Measurements from ENCODE around the gene KAZN.

The KAZN gene

GRCh38 chr1:15115542-15116330, 517.3 kb downstream of the KAZN start:
- H3K36me3 Mint-ChIP-seq, result no peaks in the 10 kb centered on the region

DNA sequence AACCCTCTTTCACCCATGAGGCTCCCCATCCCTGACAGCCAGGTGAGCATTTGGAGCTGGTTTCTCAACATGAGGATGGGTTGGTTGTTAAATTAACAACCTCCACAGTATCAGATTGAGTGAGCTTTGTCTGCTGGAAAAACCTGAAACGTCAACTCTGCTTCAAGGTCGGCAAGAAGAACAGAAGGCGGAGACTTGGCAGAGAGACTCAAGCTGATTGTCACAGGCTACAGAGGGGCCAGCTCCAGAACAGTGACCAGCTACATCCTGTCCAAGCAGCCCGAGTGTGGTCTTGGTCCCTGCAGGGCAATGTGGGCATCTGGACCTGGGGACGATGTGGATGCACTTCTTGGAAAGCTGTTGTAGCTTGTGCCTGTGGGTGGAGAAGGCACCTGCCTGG, 518.5 kb downstream of the KAZN start:
- no peak for DNase-seq (ENCODE audit: low spot score in 2 of 2)
- ATAC-seq, result no peak
- Mint-ChIP-seq H3K4me1 (peaks cover 4% of the 10 kb centered on the region), H3K9me3 (no peaks in the 10 kb centered on the region), H3K27ac (no peak overlapping the region), H3K4me3 (no peak overlapping the region), H3K36me3 (no peaks in the 10 kb centered on the region)

More at GRCh38 chr1:15115542-15116330, 517.3 kb downstream of the KAZN start:
- ATAC-seq, result no peak
- peaks cover 7% of the 10 kb centered on the region for H3K4me1 Mint-ChIP-seq
- no peak for DNase-seq (ENCODE audit: low spot score in 2 of 2)
- H3K4me3 Mint-ChIP-seq, result no peak overlapping the region
- no peak overlapping the region for H3K27ac Mint-ChIP-seq
- H3K9me3 Mint-ChIP-seq, result no peaks in the 10 kb centered on the region

DNA sequence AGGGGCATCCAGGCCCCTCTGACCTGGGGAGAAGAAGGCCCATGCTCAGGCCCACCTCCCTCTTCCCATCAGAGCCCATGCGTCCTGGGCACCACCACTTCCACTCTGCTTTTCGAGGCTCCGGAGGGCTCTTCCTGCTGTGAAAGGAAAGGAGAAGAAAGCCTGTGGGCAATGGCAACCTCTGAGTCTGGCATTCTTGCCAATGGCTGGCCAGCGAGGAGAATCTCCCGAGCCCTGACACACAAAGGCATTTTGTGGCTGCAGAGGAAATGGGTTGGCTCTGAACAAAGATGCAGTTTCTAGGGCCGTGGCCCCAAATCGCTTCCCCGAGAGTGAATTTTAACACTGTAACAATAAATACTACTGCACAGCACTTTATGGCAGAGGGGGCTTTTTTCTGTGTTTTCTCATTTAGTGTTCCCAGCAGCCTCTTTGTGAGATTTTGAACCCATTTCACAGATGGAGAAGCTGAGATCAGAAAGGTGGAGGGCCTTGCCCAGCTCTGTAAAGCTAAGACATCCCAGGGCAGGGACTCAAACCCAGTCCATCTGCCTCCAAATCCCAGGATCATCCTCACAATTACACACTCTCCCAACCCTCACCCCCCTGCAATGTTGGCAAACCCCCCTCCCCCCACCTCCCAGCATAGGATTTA, 519.3 kb downstream of the KAZN start:
- DNase-seq (ENCODE audit: low spot score in 2 of 2), result no peak
- no peak overlapping the region for H3K4me3 Mint-ChIP-seq
- no peaks in the 10 kb centered on the region for H3K4me1 Mint-ChIP-seq
- H3K36me3 Mint-ChIP-seq, result no peaks in the 10 kb centered on the region
- no peak for ATAC-seq
- H3K9me3 Mint-ChIP-seq, result no peaks in the 10 kb centered on the region
- H3K27ac Mint-ChIP-seq, result no peak overlapping the region

GRCh38 chr1:15118579-15118978, 520.1 kb downstream of the KAZN start:
- H3K4me3 Mint-ChIP-seq, result no peak overlapping the region
- no peak overlapping the region for H3K27ac Mint-ChIP-seq
- H3K9me3 Mint-ChIP-seq, result no peaks in the 10 kb centered on the region

GRCh38 chr1:15120251-15120945, 521.9 kb downstream of the KAZN start:
- H3K4me3 Mint-ChIP-seq, result no peak overlapping the region
- H3K9me3 Mint-ChIP-seq, result no peaks in the 10 kb centered on the region
- no peaks in the 10 kb centered on the region for H3K4me1 Mint-ChIP-seq
- no peaks in the 10 kb centered on the region for H3K36me3 Mint-ChIP-seq
- ATAC-seq, result no peak
- DNase-seq (ENCODE audit: low spot score in 2 of 2), result no peak
- H3K27ac Mint-ChIP-seq, result no peak overlapping the region

More at GRCh38 chr1:15118579-15118978, 520.1 kb downstream of the KAZN start:
- ATAC-seq, result no peak
- no peak for DNase-seq (ENCODE audit: low spot score in 2 of 2)
- H3K4me1 Mint-ChIP-seq, result no peaks in the 10 kb centered on the region
- no peaks in the 10 kb centered on the region for H3K36me3 Mint-ChIP-seq

DNA sequence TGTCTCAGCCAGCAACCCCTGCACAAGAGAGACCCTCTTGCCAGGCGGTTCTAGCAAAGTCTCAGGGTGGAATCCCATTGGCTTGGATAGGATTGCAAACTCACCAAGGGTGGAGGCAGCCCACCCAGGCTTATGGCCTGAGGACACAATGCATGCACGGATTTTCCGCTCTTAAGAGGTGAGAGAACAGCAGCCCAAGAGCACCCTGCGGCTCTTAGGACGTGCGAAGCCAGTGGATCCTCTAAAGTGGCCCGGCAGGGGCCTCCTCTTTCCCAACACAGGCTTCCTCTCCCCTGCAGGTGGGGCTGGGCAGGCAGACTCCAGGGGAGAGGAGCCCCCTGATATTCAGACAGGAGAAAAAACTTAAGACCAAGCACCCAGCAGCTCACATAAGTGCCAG, 523.8 kb downstream of the KAZN start:
- no peak for DNase-seq (ENCODE audit: low spot score in 2 of 2)
- H3K36me3 Mint-ChIP-seq, result no peaks in the 10 kb centered on the region
- H3K4me1 Mint-ChIP-seq, result no peaks in the 10 kb centered on the region
- H3K27ac Mint-ChIP-seq, result no peak overlapping the region
- H3K9me3 Mint-ChIP-seq, result no peaks in the 10 kb centered on the region
- no peak for ATAC-seq
- H3K4me3 Mint-ChIP-seq, result no peak overlapping the region

DNA sequence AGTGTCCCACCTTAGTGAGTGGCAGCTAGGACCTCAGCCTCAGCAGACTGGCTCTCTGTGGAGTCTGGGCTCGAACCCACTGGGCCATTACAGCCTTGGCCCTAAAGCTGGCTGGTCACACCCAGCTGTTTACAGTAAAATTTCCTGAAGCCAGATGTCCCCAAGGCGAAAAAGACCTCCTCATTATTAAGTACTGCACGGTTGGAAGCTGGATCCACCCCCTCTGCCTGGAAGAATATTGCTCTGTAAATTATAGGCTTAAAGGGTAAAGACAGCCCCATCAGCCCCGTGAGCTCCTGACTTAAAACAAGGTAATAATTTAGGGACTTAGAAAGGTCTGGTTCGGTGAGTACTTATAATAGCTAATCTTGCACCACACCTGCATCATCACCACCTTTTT, 524.8 kb downstream of the KAZN start:
- no peak for DNase-seq (ENCODE audit: low spot score in 2 of 2)
- H3K4me1 Mint-ChIP-seq, result no peaks in the 10 kb centered on the region
- no peak overlapping the region for H3K4me3 Mint-ChIP-seq
- no peaks in the 10 kb centered on the region for H3K36me3 Mint-ChIP-seq
- H3K9me3 Mint-ChIP-seq, result no peaks in the 10 kb centered on the region
- ATAC-seq, result no peak
- H3K27ac Mint-ChIP-seq, result no peak overlapping the region

DNA sequence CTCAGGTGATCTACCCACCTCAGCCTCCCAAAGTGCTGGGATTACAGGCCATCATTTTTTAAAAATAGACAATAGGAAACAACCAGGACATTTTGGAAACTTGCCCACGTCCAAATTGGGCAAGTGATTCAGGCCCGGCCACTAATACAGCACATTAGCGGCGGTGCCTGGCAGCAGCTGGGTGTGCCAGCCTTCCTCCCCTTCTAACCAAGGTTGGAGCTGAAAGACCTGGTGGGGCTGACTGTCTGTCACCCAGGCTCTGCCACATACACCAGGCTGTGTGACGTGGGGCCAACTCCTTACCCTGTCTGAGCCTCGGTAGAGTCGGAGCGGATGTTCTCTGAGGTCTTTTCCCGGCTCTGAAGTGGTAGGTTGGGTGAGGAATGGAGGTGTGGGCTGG, 525.4 kb downstream of the KAZN start:
- Mint-ChIP-seq H3K27ac (no peak overlapping the region), H3K9me3 (no peaks in the 10 kb centered on the region), H3K4me3 (no peak overlapping the region), H3K4me1 (no peaks in the 10 kb centered on the region), H3K36me3 (no peaks in the 10 kb centered on the region)
- DNase-seq (ENCODE audit: low spot score in 2 of 2) (no peak), ATAC-seq (no peak)

GRCh38 chr1:15124362-15125100, 526.0 kb downstream of the KAZN start:
- Mint-ChIP-seq H3K9me3 (no peaks in the 10 kb centered on the region), H3K4me1 (no peaks in the 10 kb centered on the region), H3K27ac (no peak overlapping the region), H3K36me3 (no peaks in the 10 kb centered on the region), H3K4me3 (no peak overlapping the region)
- no peak for ATAC-seq
- DNase-seq (ENCODE audit: low spot score in 2 of 2), result no peak

GRCh38 chr1:15125101-15125745, 526.7 kb downstream of the KAZN start:
- Mint-ChIP-seq H3K9me3 (no peaks in the 10 kb centered on the region), H3K4me1 (no peaks in the 10 kb centered on the region), H3K36me3 (no peaks in the 10 kb centered on the region), H3K27ac (no peak overlapping the region), H3K4me3 (no peak overlapping the region)
- ATAC-seq (no peak), DNase-seq (ENCODE audit: low spot score in 2 of 2) (no peak)

- no peak overlapping the region for H3K4me3 Mint-ChIP-seq
- no peak for DNase-seq (ENCODE audit: low spot score in 2 of 2)
- H3K36me3 Mint-ChIP-seq, result no peaks in the 10 kb centered on the region
- ATAC-seq, result no peak
- no peaks in the 10 kb centered on the region for H3K9me3 Mint-ChIP-seq
- H3K4me1 Mint-ChIP-seq, result no peaks in the 10 kb centered on the region
- H3K27ac Mint-ChIP-seq, result peak overlapping the region; percentile 10
These were observed 529.6 kb downstream of the KAZN start for GRCh38 chr1:15128077-15128476.

DNA sequence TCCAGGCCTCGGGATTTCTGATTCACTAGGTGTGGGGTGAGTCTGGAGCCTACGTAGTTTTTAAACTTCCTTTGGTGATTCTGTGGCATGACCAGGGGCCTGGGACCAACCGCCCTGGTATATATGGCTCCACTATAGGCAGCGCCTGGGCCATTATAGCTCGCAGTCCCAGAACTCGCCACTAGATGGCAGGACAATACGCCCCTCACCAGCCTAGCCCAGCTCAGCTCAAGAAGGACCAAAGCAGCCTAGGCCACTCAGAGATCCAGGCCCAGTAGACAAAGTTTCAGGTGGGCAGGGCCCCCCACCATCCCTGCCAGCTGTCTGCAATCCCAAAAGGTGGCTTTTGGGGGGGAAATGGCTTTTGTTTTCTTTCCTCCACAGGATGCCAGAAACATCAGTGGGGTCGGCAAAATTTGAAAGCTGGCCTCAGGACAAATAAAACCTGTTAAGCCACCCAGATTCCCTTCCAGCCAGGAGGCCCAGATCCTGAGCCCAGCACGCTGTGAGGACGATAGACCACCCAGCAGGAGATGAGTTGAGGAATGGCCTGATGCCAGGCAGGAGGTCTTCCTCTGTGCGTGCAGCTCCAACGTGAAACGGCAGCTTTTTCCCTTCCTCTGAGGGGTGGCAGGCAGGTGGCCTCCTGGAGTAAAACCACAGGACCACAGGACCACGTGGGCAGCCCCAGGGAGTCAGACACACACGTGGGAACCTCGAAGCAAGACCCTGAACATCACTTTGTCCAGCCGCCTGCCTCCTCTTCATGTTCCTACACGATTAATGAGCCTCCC, 530.2 kb downstream of the KAZN start:
- no peaks in the 10 kb centered on the region for H3K4me1 Mint-ChIP-seq
- peak; percentile 76 to 88 for DNase-seq (ENCODE audit: low spot score in 2 of 2)
- H3K4me3 Mint-ChIP-seq, result no peak overlapping the region
- H3K9me3 Mint-ChIP-seq, result no peaks in the 10 kb centered on the region
- no peak overlapping the region for H3K27ac Mint-ChIP-seq
- H3K36me3 Mint-ChIP-seq, result no peaks in the 10 kb centered on the region
- peak; percentile 93 for ATAC-seq

DNA sequence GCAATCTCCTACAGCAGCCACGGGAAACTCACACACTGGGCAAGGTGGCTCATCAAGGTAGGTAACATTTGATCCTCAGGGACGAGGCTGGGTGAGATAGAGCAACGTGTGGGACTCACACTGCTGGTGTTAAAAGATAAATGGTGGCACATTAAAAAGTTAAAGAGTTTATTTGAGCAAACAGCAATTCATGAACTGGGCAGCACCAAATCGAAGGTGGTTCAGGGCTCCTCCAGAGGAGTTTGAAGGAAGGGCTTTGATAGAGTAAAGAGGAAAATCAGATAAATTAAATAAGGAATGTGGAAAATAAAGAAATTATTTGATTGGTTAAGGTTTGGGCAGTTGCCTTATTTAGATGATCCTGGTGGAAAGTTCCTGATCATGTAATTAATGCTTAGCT, 531.5 kb downstream of the KAZN start:
- H3K27ac Mint-ChIP-seq, result no peak overlapping the region
- H3K4me1 Mint-ChIP-seq, result no peaks in the 10 kb centered on the region
- DNase-seq (ENCODE audit: low spot score in 2 of 2), result no peak
- no peaks in the 10 kb centered on the region for H3K9me3 Mint-ChIP-seq
- H3K36me3 Mint-ChIP-seq, result no peaks in the 10 kb centered on the region
- ATAC-seq, result no peak
- H3K4me3 Mint-ChIP-seq, result no peak overlapping the region

DNA sequence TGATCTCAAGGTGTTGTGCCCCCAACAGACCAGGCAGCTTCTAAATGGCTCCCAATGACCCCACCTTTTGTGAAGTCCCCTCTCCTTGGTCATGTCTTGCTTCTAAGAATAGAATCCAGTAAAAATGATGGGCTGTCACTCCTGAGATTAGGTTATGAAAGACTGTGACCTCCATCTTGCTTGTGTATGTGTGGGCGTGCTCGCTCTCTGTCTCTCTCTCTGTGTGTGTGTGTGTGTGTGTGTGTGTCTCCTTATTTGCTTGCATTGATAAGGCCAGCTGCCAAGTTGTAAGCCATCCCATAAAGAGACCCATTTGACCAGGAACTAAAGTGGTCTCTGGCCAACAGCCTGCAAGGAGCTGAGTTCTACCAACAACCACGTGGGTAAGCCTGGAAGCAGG, 532.1 kb downstream of the KAZN start:
- ATAC-seq (no peak), DNase-seq (ENCODE audit: low spot score in 2 of 2) (no peak)
- Mint-ChIP-seq H3K4me3 (no peak overlapping the region), H3K36me3 (no peaks in the 10 kb centered on the region), H3K4me1 (no peaks in the 10 kb centered on the region), H3K9me3 (no peaks in the 10 kb centered on the region), H3K27ac (no peak overlapping the region)
